GM03348 (cell line): ENCODE data around the gene OR8J1.
"Not testable (repeated sequence)": the region's sequence is repeated elsewhere in the genome, so short reads cannot be mapped to it uniquely, and the experiment has no call there.

Source experiments
- DNase-seq: peaks from one replicate; pipeline ENCODE4 v3.0.0; 2012; ENCODE audit warnings: low spot score

The OR8J1 gene

GRCh38 chr11:56353991-56354390, at the start of gene OR8J1:
Gene OR8J1 (plus strand): TSS chr11:56354291. CDS start chr11:56360247, 5,956 bp downstream.
- no peak for DNase-seq

GRCh38 chr11:56307836-56308235, 46.3 kb upstream of the OR8J1 start:
- no peak for DNase-seq

- DNase-seq, result no peak
Observed at GRCh38 chr11:56314844-56315243, 39.2 kb upstream of the OR8J1 start, which contains the start of gene OR8K3. Gene OR8K3 (plus strand): TSS chr11:56315144. CDS start chr11:56318307, 3,163 bp downstream.

- DNase-seq, result peak; percentile 1
Observed at GRCh38 chr11:56331861-56332491, 22.1 kb upstream of the OR8J1 start.

- no peak for DNase-seq
Observed at GRCh38 chr11:56333156-56333555, 20.9 kb upstream of the OR8J1 start.

GRCh38 chr11:56340289-56340688, 13.8 kb upstream of the OR8J1 start:
- no peak for DNase-seq

- no peak for DNase-seq
Observed at GRCh38 chr11:56345739-56346138, 8.4 kb upstream of the OR8J1 start, which contains the start of gene OR8K1. Gene OR8K1 (plus strand): TSS chr11:56346039. CDS start chr11:56346039, 0 bp downstream.

- no peak for DNase-seq
Observed at GRCh38 chr11:56375324-56375723, 21.2 kb downstream of the OR8J1 start, which contains the start of gene OR8U1. Gene OR8U1 (plus strand): TSS chr11:56375624. CDS start chr11:56375624, 0 bp downstream.

- no peak for DNase-seq
Observed at GRCh38 chr11:56380120-56380519, 26.0 kb downstream of the OR8J1 start.

- no peak for DNase-seq
Observed at GRCh38 chr11:56394381-56394780, 40.3 kb downstream of the OR8J1 start.

GRCh38 chr11:56396047-56396446, 42.0 kb downstream of the OR8J1 start:
- no peak for DNase-seq

- DNase-seq, result not testable (repeated sequence)
Observed at GRCh38 chr11:56401858-56402461, 47.9 kb downstream of the OR8J1 start.

- no peak for DNase-seq
Observed at GRCh38 chr11:56404393-56404792, 50.3 kb downstream of the OR8J1 start.

GRCh38 chr11:56410801-56411200, 56.7 kb downstream of the OR8J1 start:
- no peak for DNase-seq
